Body of pancreas (tissue), 4 donors: ENCODE data around the gene PRSS48.

Experiments used
- POLR2A ChIP-seq, 3 donors: fragments of 450-650 bp; IDR thresholded peaks; one replicate each; pipeline ENCODE4 v1.6.1; 2016; ENCODE audit warnings: antibody characterized with exemption in 3 of 3, mild to moderate bottlenecking in 2 of 3
- TF ChIP-seq, protein P1 (sequence below), 7 experiments: fragments of 450-650 bp in 4 of 7; fragments of 200-600 bp in 3 of 7; sonication (generic) in 3 of 7; IDR thresholded peaks; one replicate each; pipeline ENCODE4 v1.5.1; 2016 to 2019; ENCODE audit warnings: antibody characterized with exemption in 7 of 7

DNA sequence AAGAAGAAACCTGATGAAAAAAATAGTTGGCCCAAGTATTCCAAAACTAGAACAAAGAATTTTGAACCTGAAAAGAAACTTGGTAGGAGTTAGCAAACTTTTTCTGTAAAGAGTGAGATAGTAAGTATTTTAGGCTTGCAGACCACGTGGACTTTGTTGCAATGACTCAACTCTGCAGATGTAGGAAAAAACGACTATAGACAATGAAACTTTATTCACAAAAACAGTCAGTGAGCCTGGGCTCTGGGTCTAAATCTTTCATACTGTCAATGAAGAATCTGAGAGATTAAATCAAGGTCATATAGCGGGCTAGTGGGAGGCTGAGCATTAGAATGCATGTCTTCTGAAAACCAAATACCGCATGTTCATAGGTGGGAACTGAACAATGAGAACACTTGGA, 25.5 kb downstream of the PRSS48 start:
- TF ChIP-seq, protein P1, sequence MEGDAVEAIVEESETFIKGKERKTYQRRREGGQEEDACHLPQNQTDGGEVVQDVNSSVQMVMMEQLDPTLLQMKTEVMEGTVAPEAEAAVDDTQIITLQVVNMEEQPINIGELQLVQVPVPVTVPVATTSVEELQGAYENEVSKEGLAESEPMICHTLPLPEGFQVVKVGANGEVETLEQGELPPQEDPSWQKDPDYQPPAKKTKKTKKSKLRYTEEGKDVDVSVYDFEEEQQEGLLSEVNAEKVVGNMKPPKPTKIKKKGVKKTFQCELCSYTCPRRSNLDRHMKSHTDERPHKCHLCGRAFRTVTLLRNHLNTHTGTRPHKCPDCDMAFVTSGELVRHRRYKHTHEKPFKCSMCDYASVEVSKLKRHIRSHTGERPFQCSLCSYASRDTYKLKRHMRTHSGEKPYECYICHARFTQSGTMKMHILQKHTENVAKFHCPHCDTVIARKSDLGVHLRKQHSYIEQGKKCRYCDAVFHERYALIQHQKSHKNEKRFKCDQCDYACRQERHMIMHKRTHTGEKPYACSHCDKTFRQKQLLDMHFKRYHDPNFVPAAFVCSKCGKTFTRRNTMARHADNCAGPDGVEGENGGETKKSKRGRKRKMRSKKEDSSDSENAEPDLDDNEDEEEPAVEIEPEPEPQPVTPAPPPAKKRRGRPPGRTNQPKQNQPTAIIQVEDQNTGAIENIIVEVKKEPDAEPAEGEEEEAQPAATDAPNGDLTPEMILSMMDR (IDR thresholded peaks at IDR 0.05): no peak
- no peak for TF ChIP-seq POLR2A (IDR thresholded peaks at IDR 0.05)
